LNCaP clone FGC (cell line): ENCODE data around the gene MANF.

Experiments used
- DNase-seq: peaks from one replicate; pipeline ENCODE4 v3.0.0-alpha.2; 2011; ENCODE audit warnings: low read depth
- H3K4me3 ChIP-seq: 2 replicates; pipeline ENCODE4 v1.5.1; 2011; ENCODE audit warnings: mild to moderate bottlenecking, low read depth, low read length, control low read depth
- TF ChIP-seq, protein P1 (sequence below): IDR thresholded peaks from 2 replicates; pipeline ENCODE4 v1.5.1; 2012; ENCODE audit warnings: mild to moderate bottlenecking; ENCODE audit not compliant: control insufficient read depth, insufficient read depth; ENCODE audit errors: extremely low read depth

Gene MANF

GRCh38 chr3:51343918-51344687 lies 41.0 kb upstream of the MANF start:
- no peak for DNase-seq
- H3K4me3 ChIP-seq: no peak overlapping the region

DNA sequence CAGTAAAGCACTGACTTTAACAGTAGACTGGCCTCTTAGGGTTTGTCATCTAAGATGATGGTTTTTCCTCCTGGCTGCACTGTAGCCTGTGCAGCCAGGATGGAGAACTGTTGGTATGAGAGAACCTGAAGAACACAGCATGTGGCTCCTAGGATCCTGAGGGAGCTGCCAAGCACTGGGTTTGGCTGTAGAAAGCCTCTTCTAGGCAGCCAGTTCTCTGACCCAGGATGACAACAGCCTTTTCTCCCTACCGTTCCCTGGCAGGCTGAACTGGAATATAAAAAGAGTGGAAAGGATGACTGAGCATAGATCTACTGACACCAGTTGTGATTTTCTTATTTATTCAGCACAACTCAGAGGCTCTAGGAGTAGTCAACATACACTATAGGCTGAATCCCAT lies 34.3 kb upstream of the MANF start:
- H3K4me3 ChIP-seq: no peak overlapping the region
- TF ChIP-seq, protein P1, sequence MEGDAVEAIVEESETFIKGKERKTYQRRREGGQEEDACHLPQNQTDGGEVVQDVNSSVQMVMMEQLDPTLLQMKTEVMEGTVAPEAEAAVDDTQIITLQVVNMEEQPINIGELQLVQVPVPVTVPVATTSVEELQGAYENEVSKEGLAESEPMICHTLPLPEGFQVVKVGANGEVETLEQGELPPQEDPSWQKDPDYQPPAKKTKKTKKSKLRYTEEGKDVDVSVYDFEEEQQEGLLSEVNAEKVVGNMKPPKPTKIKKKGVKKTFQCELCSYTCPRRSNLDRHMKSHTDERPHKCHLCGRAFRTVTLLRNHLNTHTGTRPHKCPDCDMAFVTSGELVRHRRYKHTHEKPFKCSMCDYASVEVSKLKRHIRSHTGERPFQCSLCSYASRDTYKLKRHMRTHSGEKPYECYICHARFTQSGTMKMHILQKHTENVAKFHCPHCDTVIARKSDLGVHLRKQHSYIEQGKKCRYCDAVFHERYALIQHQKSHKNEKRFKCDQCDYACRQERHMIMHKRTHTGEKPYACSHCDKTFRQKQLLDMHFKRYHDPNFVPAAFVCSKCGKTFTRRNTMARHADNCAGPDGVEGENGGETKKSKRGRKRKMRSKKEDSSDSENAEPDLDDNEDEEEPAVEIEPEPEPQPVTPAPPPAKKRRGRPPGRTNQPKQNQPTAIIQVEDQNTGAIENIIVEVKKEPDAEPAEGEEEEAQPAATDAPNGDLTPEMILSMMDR: no peak
- DNase-seq: no peak

More at GRCh38 chr3:51343918-51344687, 41.0 kb upstream of the MANF start:
- TF ChIP-seq, protein P1: no peak

DNA sequence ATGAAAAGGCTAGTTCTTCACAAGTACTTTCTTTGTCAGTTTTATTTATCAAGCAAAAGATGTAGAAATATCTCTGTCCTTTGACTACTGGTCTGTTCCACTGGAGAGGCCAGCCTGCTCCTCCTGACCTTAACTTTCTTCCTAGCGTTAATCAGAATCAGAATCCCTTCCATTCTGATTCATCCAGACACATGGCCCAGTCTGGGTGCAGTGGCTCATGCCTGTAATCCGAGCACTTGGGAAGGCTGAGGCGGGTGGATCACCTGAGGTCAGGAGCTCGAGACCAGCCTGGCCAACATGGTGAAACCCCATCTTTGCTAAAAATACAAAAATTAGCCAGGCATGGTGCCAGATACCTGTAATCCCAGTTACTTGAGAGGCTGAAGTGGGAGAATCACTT lies 32.0 kb upstream of the MANF start:
- TF ChIP-seq, protein P1: no peak
- no peak for DNase-seq
- H3K4me3 ChIP-seq: no peak overlapping the region

DNA sequence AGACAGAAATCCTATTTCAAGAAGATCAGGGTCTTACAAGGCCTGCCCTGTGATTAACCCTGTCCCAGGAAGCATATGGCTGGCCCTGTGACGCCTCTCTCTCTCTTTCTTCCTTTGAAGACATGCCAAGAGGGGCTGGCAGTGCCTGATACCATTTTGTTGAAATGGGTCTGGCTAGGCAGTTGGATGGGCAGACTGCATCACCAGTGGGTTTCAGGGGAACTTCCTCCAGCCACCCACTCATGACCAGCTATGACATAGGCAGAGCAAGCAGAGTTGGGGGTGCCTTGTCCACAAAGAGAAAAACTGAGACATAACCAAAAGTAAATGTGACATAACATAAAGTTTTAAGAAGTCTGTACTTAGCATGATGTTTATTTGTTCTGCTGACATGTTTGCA lies 31.4 kb upstream of the MANF start:
- no peak overlapping the region for H3K4me3 ChIP-seq
- DNase-seq: no peak
- TF ChIP-seq, protein P1: no peak

GRCh38 chr3:51354172-51354571 lies 30.9 kb upstream of the MANF start:
- H3K4me3 ChIP-seq: no peak overlapping the region
- DNase-seq: no peak
- TF ChIP-seq, protein P1: no peak

DNA sequence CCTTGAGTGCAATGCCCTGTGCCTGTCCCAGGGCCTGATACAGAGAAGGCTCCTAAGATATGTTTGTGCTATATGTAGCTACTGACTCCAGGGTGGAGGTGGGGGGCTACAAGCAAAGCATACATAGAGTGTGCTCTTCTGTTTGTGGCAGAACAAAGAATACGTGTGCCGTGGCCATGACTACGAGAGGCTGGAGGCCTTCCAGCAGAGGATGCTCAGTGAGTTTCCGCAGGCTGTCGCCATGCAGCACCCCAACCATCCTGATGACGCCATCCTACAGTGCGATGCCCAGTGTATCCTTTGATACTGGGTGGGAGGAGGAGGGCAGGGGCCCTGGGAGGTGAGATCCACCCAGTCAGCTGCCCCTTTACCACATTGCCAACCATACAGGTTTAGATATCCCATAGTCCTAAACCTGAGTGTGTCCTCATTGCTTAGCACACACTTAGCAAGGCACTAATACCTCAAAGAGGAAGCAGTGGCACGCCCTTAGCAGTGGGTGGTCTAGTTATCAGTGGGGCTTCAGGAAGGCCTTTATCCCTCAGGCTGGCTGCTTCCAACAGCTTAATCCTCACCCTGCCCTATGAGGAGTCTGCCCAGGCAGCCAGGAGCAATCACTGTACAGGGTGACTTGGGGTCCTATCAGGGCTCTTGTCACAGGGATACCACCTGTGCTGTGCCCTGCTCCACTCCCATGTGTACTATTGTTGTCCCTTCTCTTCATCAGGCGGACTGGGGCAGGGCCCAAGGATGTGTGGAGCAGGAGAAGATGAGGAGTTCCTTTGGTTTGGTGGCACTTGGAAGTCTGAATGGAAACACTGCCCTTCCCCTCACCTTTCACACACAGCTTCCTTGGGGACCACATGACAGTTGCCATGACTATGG lies 30.1 kb upstream of the MANF start:
- H3K4me3 ChIP-seq: no peak overlapping the region
- no peak for DNase-seq
- TF ChIP-seq, protein P1: no peak
